OCI-LY7 (cell line): ENCODE measurements around the gene TMEM200B.

Experiments
- EZH2phosphoT487 ChIP-seq: fragments of 200-600 bp; sonication (generic); IDR thresholded peaks from 2 replicates; pipeline ENCODE4 v1.6.1; 2018; ENCODE audit warnings: low read depth, borderline replicate concordance, mild to moderate bottlenecking, mixed run types, antibody characterized with exemption, low read length, moderate library complexity, mixed read lengths
- TF ChIP-seq, protein P1 (sequence below): fragments of 200-600 bp; sonication (generic); conservative IDR thresholded peaks from 2 replicates; pipeline ENCODE4 v1.5.1; 2014; ENCODE audit warnings: mild to moderate bottlenecking, antibody characterized with exemption, low read length, moderate library complexity, mixed read lengths

DNA sequence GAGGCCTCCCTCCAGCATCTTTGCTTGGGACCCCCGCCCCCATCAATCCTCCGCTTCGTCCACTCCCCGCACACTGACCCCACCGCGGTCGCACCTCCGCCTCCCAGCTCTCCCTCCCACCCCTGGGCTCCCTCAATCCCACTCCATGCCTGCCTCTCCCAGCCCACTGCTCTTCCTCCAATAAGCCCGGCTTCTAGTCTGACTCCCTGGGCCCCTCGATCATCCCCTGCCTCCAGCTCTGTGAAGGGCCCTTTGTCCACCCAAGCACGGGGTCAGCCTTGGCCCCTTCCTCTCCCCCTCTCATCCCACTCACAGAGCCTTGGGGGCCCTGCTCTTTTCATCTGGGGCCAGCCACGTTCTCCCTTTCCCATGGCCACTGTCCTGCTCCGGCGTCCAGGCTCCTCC is 1.5 kb upstream of the TMEM200B start:
- TF ChIP-seq, protein P1, sequence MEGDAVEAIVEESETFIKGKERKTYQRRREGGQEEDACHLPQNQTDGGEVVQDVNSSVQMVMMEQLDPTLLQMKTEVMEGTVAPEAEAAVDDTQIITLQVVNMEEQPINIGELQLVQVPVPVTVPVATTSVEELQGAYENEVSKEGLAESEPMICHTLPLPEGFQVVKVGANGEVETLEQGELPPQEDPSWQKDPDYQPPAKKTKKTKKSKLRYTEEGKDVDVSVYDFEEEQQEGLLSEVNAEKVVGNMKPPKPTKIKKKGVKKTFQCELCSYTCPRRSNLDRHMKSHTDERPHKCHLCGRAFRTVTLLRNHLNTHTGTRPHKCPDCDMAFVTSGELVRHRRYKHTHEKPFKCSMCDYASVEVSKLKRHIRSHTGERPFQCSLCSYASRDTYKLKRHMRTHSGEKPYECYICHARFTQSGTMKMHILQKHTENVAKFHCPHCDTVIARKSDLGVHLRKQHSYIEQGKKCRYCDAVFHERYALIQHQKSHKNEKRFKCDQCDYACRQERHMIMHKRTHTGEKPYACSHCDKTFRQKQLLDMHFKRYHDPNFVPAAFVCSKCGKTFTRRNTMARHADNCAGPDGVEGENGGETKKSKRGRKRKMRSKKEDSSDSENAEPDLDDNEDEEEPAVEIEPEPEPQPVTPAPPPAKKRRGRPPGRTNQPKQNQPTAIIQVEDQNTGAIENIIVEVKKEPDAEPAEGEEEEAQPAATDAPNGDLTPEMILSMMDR, result no peak
- TF ChIP-seq EZH2phosphoT487, result no peak
